Activated effector memory CD4-positive, alpha-beta T cell treated with Interleukin-2 at 50 U/mL for 16 hours (primary cell): Measurements from ENCODE around the gene ZNF469.
A peak's percentile ranks its signal among the peaks of the same experiment; 100 is the strongest.

ENCODE experiments used
- DNase-seq: peaks from one replicate; pipeline ENCODE4 v3.0.0-alpha.2; 2020

The ZNF469 gene

DNA sequence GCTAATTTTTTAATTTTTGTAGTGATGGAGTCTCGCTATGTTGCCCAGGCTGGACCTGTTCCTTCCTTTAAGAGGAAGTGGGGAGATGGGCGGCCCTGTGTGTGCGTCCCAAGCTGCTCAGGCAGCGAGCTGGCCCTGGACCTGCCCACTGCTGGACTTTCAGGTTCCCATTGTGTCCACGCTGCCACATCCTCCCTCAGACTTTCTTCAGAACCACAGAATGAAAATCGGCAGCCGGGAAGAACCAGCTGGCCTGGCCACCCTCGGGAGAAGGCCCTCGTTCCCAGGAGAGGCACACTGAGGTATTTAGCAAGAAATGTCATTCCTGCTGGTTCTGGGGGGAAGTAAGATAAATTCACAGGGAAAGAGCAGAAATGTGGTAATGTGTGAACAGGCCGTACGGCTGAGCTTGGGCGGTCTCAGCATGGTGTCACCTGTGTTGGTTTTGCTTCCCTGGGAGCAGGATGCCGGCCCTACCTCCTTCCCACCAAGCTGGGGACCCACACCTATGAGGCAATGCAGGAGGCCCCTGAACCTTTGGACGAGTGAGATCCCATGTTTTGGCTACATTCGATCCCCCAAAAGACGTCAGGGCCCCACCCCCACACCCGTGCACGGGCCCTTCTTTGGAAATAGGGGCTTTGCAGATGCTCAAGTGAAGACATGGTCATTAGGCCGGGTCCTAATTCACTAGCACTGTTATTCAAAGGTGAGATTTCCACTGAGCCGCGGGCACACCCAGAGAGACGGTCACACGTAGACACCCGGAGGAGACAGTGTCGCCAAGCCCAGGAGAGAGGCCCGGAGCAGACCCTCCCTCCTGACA lies 35.9 kb upstream of the ZNF469 start:
- DNase-seq = no peak

GRCh38 chr16:88347656-88348376 lies 34.9 kb upstream of the ZNF469 start:
- peak; percentile 9 for DNase-seq

DNA sequence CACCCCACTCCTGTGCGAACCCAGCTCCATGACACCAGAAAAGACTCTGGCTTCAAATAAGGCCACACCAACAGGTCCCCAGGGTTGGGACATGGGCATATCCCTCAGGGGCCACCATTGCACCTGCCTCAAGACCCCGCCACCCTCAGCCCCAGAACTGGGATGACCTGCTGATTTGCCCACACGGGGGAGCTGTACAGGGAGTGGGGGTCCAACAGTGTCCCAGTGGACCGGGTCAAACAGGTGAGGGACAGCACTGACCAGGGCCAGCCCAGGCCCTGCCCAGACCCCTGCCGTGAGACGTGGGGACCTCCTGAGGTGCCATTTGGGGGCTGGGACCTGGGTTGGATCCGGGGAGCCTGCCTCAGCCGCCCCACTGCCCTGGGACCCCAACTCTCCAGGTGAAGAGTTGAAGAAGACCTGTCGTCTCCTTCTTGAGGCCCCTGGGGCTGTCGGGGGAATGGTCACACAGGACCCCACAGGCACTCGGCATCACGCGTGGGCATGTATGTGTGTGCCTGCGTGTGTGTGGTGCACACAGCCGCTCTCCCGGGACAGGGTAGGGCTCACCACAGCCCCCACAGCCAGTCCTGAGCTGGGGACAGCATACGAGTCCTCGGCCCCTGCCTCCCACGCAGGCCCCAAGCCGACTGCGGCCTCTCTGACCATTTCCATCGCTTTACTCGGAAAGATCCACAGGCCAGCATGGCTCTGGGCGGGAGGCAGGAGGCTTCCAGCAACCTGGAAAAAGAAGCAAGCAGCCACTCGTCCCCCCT lies 34.2 kb upstream of the ZNF469 start:
- DNase-seq = no peak

- no peak for DNase-seq
These were observed 33.4 kb upstream of the ZNF469 start for GRCh38 chr16:88349153-88349902.

DNA sequence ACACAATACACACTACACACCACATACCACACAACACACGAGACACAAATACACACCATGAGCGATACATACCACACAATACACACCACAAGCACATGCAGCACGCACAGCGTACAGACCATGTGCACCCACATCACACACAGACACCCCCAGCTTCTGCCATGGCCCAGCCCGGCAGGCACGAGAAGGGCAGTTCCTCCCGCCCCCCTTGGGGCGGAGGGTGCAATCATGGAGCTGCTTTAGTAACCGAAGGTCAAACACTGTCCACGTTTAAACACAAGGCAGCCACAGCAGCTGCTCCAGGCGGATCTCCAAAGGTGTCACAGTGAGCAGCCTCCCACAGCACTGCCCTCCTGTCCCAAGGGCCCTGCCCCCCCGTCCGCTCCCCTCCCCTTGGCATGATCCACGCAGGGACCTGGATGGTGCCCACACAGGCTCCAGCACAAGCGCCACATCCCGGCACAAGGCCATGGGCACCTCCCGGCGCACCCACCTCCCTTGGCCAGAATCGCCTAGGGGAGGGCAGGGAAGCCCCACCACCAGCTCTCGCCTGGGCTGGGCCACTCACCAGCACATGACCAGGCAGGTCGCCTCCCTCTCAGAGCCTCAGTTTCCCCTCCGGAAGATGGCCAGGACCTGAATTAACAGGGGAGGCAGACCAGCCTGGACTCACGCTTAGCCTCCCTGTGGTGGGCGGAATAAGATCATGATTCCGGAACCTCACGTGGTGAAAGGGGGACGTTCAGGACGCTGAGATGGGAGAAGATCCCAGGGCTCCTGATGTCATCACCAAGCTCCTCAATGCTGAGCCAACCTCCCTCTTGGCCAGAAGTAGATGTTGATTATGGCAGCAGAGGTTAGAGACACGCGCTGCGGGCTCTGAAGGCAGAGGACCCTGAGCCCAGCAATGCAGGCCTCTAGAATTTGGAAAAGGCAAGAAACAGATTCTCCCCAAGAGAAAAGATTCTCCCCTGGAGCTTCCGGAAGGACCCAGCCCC lies 32.6 kb upstream of the ZNF469 start:
- no peak for DNase-seq

DNA sequence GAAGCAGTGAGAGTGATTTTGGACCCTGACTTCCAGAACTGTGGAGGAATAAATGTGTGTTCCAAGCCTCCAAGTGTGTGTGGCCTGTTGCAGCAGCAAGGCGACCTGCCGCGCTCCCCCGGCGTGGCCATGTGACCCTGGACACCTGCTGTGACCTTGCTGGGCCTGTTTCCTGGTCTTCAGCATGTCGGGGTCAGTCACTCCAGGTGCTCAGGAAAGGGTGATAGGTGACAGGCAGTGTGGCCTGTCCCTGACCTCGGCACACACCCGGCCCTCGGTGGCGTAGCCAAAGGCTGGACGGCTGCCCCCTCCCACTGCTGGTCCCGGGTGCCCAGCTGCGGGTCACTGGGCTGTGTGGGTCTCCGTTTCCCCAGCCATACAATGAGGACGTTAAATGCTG lies 31.8 kb upstream of the ZNF469 start:
- DNase-seq = no peak

DNA sequence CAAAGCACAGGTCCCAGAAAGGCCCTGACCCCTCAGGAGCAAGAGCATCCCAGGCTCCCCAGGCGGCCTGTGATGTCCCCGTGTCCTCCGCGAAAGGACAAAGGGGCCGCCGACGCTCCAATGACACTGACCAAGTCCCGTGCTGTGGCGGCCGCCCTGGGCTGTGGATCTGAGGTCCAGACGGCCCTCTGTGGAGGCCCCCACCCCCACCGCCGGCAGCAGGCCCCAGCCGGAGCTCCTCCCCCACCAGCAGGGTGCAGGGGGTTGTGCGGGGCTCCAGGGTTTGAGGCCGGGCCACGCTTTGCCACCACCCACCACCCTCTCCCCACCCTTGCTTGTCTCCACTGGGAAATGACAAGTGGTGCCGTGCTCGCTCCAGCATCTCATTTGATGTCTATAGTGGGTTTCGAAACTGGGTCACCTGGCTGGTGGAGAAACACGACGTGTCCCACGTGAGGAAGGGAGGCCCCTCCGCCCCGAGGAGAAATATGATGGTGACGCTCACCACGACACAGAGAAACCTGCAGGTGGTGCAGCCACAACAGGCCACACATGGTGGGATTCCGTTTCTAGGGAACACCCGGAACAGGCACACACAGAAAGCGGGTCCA lies 31.2 kb upstream of the ZNF469 start:
- DNase-seq = no peak

DNA sequence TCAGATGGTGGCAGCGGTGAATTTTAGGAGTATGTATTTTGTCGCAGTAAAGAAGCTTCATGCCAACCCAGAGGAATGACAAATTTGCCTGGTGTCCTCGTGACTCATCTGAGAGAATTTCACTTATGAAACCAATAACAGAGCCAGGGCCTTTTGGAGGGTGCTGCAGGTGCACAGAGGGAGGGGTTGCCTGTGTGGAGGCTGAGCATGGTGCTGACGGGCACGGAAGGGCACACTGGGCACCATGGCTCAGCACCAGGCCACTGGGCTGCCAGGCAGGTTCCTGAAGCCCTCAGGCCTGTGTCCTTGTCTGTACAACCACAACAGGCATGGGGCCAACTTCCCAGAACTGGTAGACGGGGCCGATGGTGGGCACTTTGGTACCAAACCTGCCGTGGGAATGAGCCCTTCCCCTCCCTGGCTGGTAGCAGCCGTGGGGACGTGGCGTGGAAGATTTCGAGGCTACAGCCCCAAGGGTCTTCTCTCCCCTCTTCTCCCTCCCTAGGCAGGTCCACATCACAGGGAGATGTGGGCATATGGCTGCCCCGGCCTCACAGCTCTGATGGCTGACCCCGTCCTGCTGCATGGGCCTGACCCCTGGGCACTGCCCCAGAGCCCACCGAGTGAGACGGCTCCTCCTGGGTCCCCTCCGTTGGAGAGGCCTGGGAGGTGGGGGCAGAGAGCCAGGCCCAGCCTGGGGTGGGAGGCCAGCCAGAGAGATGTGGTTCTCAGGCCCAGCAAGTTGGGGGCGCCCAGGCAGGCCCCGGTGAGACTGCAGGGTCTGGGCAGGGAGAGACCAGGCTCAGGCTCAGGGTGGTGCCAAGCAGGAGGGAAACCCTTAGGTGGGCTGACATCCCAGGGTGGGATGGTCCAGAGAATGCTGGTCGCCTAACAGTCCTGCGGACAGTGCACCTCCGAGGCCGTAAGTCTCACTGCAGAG lies 30.2 kb upstream of the ZNF469 start:
- DNase-seq = no peak

- DNase-seq = no peak
These were observed 29.5 kb upstream of the ZNF469 start for GRCh38 chr16:88353232-88353631.

DNA sequence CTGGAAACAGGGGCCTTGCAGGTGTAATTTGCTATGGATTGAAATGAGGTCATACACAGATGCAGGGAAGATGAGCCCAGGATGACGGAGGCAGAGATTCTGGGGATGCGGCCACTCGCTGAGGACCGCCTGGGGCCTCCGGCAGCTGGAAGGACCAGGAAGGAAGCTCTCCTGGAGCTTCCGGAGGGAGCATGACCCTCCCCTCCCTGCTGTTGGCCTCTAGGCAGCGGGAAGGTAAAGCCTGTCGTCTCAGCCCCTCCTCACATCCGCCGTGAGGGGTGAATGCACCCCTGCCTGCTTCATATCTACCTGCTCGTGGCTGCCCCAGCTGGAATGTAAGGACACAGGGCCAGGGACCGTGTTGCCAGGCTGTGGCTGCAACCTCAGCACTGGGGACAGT lies 29.1 kb upstream of the ZNF469 start:
- DNase-seq = no peak

DNA sequence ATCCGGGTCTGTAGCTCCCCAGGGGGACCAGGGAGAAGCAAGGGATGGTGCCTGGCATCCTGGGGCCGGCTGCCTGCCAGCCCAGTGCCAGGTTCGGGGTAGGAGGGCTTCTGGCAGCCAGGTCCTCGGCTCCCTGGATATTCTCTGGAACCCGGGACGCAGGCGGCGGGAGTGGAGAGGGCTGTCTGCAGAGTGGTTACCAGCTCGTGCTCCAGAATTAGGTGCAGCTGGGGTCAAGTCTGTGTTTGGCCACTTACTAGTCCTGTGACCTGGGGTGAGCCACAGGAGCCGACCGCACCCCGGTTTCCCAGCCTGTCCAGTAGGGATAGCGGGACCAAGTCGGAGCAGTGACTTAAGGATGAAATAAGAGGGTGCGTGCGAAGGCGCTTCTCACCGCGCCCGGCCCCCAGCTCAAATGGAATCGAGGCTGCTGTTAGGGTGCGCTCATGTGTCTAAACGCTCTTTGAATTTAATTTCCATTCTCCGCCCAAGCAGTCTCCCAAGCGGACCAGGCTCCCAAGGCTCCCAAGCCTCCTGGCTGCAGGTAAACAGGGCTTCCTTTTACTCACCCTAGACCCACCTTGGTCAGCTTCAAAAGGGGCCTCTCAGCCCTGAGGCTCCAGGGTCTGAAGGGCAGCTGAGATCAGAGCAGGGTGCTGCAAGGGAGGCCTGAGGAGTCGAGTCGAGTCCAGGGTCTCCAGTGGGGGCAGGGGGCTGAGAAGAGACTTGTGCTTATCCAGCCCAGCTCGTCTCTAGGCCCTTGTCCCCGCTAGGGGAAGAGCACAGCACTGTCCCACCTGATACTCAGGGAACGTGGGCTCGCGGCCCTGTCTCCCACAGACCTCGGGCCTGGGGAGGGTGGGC lies 28.3 kb upstream of the ZNF469 start:
- no peak for DNase-seq

- no peak for DNase-seq
These were observed 27.7 kb upstream of the ZNF469 start for GRCh38 chr16:88355093-88355388.

- DNase-seq = no peak
These were observed 27.2 kb upstream of the ZNF469 start for GRCh38 chr16:88355389-88356123.

- no peak for DNase-seq
These were observed 26.5 kb upstream of the ZNF469 start for GRCh38 chr16:88356124-88356726.

GRCh38 chr16:88356727-88357199 lies 26.0 kb upstream of the ZNF469 start:
- no peak for DNase-seq

DNA sequence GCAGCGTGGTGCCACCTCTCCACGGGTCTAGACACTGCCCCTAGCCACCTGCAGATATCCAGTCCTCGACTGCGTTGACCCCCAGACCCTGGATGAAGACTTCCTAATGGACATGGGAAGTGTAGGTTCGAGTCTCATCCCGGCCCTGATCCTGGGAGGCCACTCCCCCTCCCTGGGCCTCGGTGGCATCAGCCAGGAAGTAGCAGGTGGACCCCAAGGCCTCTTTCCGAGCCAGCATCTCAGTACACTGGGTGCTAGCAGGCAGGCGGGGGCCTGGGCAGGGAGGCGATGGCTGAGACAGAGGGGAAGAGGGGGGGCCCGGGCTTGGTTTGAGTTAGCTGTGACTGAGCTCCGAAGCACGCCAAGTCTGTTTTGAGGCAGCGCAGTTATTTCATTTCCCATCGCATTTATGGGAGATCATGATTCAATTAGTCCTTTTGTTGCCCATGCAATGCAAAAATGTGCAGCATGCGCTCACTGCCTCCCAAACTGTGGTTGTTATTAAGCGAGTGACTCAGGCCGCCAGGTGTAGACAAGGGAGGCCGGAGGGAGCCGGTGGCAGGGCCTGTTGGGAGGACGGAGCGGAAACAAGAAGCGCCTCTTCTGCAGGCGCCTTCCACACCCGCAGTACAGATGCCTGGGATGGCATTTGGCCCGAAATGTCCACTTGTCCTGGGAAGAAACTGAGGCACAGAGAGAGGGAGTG lies 25.3 kb upstream of the ZNF469 start:
- DNase-seq = no peak

DNA sequence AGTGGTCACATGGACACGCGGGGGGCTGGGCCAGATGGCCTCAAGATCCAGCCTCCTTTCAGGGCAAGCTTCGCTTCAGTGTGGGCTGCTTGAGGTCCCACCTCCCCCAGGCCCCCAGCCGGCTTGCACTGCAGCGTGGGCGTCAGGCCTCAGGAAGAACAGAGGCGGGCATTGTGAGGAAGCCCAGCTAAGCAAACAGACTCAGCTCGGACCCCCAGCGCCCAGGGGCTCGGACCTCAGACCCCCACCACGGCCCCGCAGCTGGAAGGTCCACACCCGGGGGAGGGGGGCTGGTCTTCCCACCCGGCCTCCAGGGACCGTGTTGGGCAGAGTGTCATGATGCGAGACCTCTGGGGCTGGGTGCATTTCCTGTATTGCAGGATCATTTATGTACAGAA lies 24.7 kb upstream of the ZNF469 start:
- DNase-seq = no peak
